Ovary (tissue), 9 donors: Measurements from ENCODE around the gene ST7. TPM values are rescaled to one million over a fixed set of nuclear protein-coding genes. Genes with fewer than 3 reads are reported as not detected.
"Not testable (repeated sequence)": the region's sequence is repeated elsewhere in the genome, so short reads cannot be mapped to it uniquely, and the experiment has no call there.

Source experiments
- DNase-seq, 5 donors: peaks; one replicate each; pipeline ENCODE4 v3.0.0-alpha.2; 2019 to 2020
- H3K27ac ChIP-seq, 2 donors: fragments of 200-600 bp; one replicate each; pipeline versions ENCODE4 v1.5.1 to v1.8.0; 2019 to 2022
- H3K27me3 ChIP-seq: fragments of 200-600 bp; one replicate; pipeline ENCODE4 v1.8.0; 2022
- H3K36me3 ChIP-seq: fragments of 200-600 bp; sonication (generic); one replicate; pipeline ENCODE4 v1.5.1; 2019
- H3K4me1 ChIP-seq: one replicate; pipeline ENCODE4 v1.8.1; 2013; ENCODE audit warnings: mild to moderate bottlenecking, moderate library complexity; ENCODE audit not compliant: insufficient read depth
- H3K4me3 ChIP-seq: fragments of 200-600 bp; sonication (generic); one replicate; pipeline ENCODE4 v1.5.1; 2017
- H3K9me3 ChIP-seq, 2 donors: fragments of 200-600 bp in 1 of 2; sonication (generic) in 1 of 2; one replicate each; pipeline versions ENCODE4 v1.5.1 to v1.8.1; 2013 to 2019; ENCODE audit warnings: mild to moderate bottlenecking in 1 of 2, moderate library complexity in 1 of 2
- EP300 ChIP-seq: sonication (generic); formaldehyde crosslinking; IDR thresholded peaks from one replicate; pipeline ENCODE4 v1.6.1; 2017; ENCODE audit warnings: antibody characterized with exemption
- POLR2A ChIP-seq: fragments of 450-650 bp; IDR thresholded peaks from one replicate; pipeline ENCODE4 v1.6.1; 2017; ENCODE audit warnings: antibody characterized with exemption, mild to moderate bottlenecking, moderate library complexity
- WGBS, 3 donors: extraction: QIAGEN DNeasy Blood & Tissue Kit in 1 of 3; methylation state at CpG; one replicate each; pipeline versions ENCODE4 v1.1.5 to v1.1.7; 2013 to 2017; 5-methylcytosine and 5-hydroxymethylcytosine counted together
- intact Hi-C, 4 donors: fragments of 100-400 bp; cut with DNase I; formaldehyde crosslinking; loops; one replicate each; pipeline versions ENCODE4 v1.11.0 to v1.15.1; 2022 to 2023
- polyA plus RNA-seq, 2 donors: library from polyadenylated mRNA; stranded (reverse); fragments of 200-250 nt in 1 of 2; fragments of 350-450 nt in 1 of 2; fragmentation: Illumina TruSeq in 1 of 2; extraction: RNeasy Lipid Tissue Mini Kit (QIAGEN cat#74804) in 1 of 2; gene quantifications; one replicate each; pipeline ENCODE4 v1.2.3, GENCODE V29; 2013 to 2014
- total RNA-seq, 7 donors: library from RNA; depleted of rRNA in 2 of 7; stranded (reverse); fragments of >200 nt in 2 of 7; fragmentation: NEBNext Ultra II Directional in 3 of 7; extraction: Animal tissue kit (Norgen Biotek cat#: 25700) in 3 of 7; gene quantifications; one replicate each; pipeline versions ENCODE4 v1.1.0 to v1.2.4, GENCODE V29; 2016 to 2023
- TF ChIP-seq, protein P1 (sequence below), 3 donors: fragments of 450-650 bp in 2 of 3; fragments of 200-600 bp in 1 of 3; IDR thresholded peaks; one replicate each; pipeline versions ENCODE4 v1.5.1 to v1.8.0; 2016 to 2022; ENCODE audit warnings: antibody characterized with exemption in 3 of 3, mild to moderate bottlenecking in 1 of 3
- donor health status: DM: no; HTN: no; CAD: no; lungs with moderate emphysema.
- donor health status: DM: no; HTN: no; CAD: no.
- donor health status: Bipolar disorder and iron deficiency.
- donor health status: DM: yes; HTN: yes; CAD: no.
- donor health status: DM: no; HTN: no; CAD: no.
- donor health status: DM: yes; HTN: yes; CAD: no.

Gene ST7
- total and polyA plus RNA-seq, 9 donors: 14.1 to 37.7 (median 18.8) TPM

DNA sequence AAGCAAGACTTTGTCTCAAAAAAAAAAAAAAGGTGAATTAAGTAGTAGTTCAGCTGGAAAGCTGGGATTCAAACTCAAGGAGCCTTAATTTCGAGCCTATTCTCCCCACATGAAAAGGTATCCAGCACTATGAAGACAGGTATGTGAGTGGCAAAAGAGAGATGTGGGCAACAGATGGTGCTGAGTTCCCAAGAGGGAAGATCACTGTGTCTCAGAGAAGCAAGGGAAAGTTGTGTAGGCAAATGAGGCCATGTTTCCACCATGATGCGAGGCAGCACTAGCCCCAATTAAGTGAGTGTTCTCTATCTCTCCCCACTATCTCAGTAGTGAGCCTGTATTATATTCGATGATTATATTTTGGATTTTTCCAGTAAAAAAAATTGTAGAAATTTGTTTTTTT lies 19.8 kb upstream of the ST7 start:
- DNase-seq: no peak
- WGBS, 3 donors: 78 to 96% (median 94%) methylated on average over 3 of the region's 3 CpGs
- H3K4me1 ChIP-seq: no peaks in the 10 kb centered on the region
- intact Hi-C loops: loop anchor here (5.0 to 10.0 kb wide), 4 partner anchors 51 to 194 kb away; no protein-coding TSS in a partner anchor
- H3K27ac ChIP-seq: no peak overlapping the region
- TF ChIP-seq EP300 (no peak), POLR2A (no peak)
- TF ChIP-seq, protein P1, sequence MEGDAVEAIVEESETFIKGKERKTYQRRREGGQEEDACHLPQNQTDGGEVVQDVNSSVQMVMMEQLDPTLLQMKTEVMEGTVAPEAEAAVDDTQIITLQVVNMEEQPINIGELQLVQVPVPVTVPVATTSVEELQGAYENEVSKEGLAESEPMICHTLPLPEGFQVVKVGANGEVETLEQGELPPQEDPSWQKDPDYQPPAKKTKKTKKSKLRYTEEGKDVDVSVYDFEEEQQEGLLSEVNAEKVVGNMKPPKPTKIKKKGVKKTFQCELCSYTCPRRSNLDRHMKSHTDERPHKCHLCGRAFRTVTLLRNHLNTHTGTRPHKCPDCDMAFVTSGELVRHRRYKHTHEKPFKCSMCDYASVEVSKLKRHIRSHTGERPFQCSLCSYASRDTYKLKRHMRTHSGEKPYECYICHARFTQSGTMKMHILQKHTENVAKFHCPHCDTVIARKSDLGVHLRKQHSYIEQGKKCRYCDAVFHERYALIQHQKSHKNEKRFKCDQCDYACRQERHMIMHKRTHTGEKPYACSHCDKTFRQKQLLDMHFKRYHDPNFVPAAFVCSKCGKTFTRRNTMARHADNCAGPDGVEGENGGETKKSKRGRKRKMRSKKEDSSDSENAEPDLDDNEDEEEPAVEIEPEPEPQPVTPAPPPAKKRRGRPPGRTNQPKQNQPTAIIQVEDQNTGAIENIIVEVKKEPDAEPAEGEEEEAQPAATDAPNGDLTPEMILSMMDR (IDR thresholded peaks at IDR 0.05): no peak
- no peaks in the 10 kb centered on the region for H3K36me3 ChIP-seq
- no peak overlapping the region for H3K4me3 ChIP-seq
- no peaks in the 10 kb centered on the region for H3K27me3 ChIP-seq
- H3K9me3 ChIP-seq: no peaks in the 10 kb centered on the region

DNA sequence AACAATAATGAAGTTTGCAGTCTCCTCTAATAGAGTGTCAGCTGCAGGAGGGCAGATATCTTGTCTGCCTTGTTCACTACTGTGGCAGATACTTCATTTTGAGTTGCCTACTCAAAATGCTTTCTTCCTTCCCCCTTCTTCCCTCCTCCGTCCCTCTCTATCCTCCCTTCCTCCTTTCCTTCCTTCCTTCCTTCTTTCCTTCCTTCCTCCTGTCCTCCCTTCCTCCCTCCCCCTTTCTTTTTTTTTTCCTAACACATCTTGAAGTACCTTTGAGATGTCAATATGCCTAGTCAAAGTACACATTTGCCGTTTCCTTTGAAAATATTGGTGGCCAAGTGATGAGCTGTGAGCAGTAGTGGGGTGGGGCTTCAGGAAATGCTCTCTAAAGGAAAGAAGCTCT lies 18.7 kb upstream of the ST7 start:
- H3K4me3 ChIP-seq: no peak overlapping the region
- no peaks in the 10 kb centered on the region for H3K36me3 ChIP-seq
- no peaks in the 10 kb centered on the region for H3K27me3 ChIP-seq
- no peak overlapping the region for H3K27ac ChIP-seq
- H3K9me3 ChIP-seq: no peaks in the 10 kb centered on the region
- TF ChIP-seq, protein P1 (IDR thresholded peaks at IDR 0.05): no peak
- TF ChIP-seq POLR2A (no peak), EP300 (no peak)
- no peaks in the 10 kb centered on the region for H3K4me1 ChIP-seq
- intact Hi-C loops: loop anchor here (5.0 to 10.0 kb wide), 4 partner anchors 50 to 193 kb away; no protein-coding TSS in a partner anchor
- DNase-seq: no peak
- WGBS, 3 donors: 75 to 82% (median 75%) methylated on average over 2 of the region's 2 CpGs

DNA sequence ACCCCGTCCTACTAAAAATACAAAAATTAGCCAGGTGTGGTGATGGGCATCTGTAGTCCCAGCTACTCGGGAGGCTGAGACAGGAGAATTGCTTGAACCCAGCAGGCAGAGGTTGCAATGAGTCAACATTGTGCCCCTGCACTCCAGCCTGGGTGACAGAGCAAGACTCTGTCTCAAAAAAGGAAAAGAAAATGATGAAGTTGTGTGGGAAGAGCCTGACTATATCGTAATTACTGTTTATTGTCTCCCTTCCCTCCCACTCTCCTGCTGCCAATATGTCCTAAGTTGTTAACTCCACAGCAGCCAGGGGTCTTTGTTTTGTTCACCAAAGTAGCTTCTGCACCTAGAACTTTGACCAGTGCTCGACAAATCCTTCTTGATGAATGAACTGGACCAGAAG lies 16.5 kb upstream of the ST7 start:
- 62 to 67% (median 63%) methylated on average over 4 of the region's 4 CpGs for WGBS, 3 donors

DNA sequence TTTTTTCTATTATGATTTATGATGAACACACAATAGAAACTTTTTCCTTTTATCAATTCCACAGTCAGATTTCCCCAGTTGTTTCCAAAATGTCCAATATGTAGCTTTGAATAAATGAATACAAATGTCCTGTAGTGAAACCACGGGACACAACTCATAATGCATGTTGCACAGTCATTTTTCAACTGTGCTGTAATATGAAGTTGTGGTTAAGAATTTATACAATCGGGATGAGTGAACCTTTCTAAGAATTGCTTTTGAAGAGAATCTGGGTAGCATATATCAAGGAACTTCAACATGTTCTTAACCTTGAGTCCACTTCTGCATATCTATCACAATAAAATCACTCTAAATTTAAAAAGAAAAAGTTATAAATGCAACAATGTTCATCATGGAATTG lies 14.6 kb upstream of the ST7 start:
- H3K4me3 ChIP-seq: no peak overlapping the region
- 87 to 94% (median 89%) methylated on average over 2 of the region's 2 CpGs for WGBS, 3 donors
- intact Hi-C loops: loop anchor here in 2 of 4 donors (10.0 kb wide), 2 partner anchors 46 to 186 kb away; no protein-coding TSS in a partner anchor
- H3K9me3 ChIP-seq: no peaks in the 10 kb centered on the region
- DNase-seq: no peak
- no peaks in the 10 kb centered on the region for H3K36me3 ChIP-seq
- H3K27ac ChIP-seq: no peak overlapping the region
- TF ChIP-seq EP300 (no peak), POLR2A (no peak)
- TF ChIP-seq, protein P1 (IDR thresholded peaks at IDR 0.05): no peak
- H3K4me1 ChIP-seq: no peaks in the 10 kb centered on the region
- no peaks in the 10 kb centered on the region for H3K27me3 ChIP-seq

More for the DNA sequence above, 16.5 kb upstream of the ST7 start:
- not testable (repeated sequence) for DNase-seq, H3K4me3 ChIP-seq, H3K9me3 ChIP-seq, H3K36me3 ChIP-seq, H3K4me1 ChIP-seq, H3K27me3 ChIP-seq, H3K27ac ChIP-seq
- intact Hi-C loops: loop anchor here in 2 of 4 donors (10.0 kb wide), 2 partner anchors 48 to 188 kb away; no protein-coding TSS in a partner anchor

DNA sequence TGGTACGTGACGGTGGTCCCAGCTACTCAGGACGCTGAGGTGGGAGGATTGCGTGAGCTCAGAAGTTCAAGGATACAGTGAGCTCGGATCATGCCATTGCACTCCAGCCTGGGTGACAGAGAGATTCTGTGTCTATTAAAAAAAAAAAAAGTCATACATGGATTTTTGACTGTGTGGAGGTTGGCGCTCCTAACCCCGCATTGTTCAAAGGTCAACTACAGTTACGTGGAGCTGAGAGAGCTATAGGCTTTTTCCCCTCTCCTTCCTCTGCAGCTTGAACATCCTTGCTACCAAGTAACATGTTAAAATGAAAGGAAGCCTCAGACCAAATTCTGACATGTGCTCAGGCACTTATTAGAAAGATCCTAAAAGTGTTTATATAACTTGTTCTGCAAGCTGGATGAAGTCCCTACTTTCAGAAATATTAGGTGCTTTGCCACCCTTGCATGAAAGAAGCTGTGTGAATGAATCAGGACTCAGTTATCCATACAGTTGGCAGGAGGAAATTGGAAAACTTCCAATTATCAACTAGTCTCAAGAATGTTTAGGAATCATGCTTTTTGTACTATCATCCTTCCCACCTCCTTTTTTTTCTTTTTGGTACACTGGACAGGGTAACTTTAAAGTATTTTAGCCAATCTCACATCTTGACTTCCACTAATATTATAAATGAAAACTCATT lies 12.5 kb upstream of the ST7 start:
- Histone ChIP-seq H3K4me3 (no peak overlapping the region), H3K9me3 (no peaks in the 10 kb centered on the region), H3K4me1 (no peaks in the 10 kb centered on the region), H3K27me3 (no peaks in the 10 kb centered on the region), H3K27ac (no peak overlapping the region), H3K36me3 (no peaks in the 10 kb centered on the region)
- TF ChIP-seq POLR2A (no peak), EP300 (no peak)
- TF ChIP-seq, protein P1 (IDR thresholded peaks at IDR 0.05): no peak
- intact Hi-C loops: no loop called here
- DNase-seq: no peak
- WGBS, 3 donors: 78 to 82% (median 81%) methylated on average over 8 of the region's 8 CpGs
